Right ventricle myocardium superior (tissue), 1 donor: ENCODE results near the gene AGAP3. TPM values are rescaled to one million over a fixed set of nuclear protein-coding genes. Genes with fewer than 3 reads are reported as not detected.

Experiments used
- ATAC-seq: fragments of 200-7000 bp; cut with Tn5 transposase; one replicate; pipeline ENCODE4 v1.9.1; 2020; ENCODE audit warnings: mild to moderate bottlenecking; ENCODE audit not compliant: poor library complexity
- DNase-seq: peaks from one replicate; pipeline ENCODE4 v3.0.0-alpha.2; 2020
- intact Hi-C: fragments of 100-400 bp; cut with DNase I; formaldehyde crosslinking; loops from one replicate; pipeline ENCODE4 v1.11.2; 2022
- total RNA-seq: library from RNA; stranded (reverse); fragmentation: NEBNext Ultra II Directional; extraction: Animal tissue kit (Norgen Biotek cat#: 25700); gene quantifications from one replicate; pipeline ENCODE4 v1.2.1, GENCODE V29; 2021
- donor health status: DM: no; HTN: yes; CAD: no; lungs with severe emphysema.

Gene AGAP3
- total RNA-seq, 1 donor from 2014 or later = 62.7 TPM

DNA sequence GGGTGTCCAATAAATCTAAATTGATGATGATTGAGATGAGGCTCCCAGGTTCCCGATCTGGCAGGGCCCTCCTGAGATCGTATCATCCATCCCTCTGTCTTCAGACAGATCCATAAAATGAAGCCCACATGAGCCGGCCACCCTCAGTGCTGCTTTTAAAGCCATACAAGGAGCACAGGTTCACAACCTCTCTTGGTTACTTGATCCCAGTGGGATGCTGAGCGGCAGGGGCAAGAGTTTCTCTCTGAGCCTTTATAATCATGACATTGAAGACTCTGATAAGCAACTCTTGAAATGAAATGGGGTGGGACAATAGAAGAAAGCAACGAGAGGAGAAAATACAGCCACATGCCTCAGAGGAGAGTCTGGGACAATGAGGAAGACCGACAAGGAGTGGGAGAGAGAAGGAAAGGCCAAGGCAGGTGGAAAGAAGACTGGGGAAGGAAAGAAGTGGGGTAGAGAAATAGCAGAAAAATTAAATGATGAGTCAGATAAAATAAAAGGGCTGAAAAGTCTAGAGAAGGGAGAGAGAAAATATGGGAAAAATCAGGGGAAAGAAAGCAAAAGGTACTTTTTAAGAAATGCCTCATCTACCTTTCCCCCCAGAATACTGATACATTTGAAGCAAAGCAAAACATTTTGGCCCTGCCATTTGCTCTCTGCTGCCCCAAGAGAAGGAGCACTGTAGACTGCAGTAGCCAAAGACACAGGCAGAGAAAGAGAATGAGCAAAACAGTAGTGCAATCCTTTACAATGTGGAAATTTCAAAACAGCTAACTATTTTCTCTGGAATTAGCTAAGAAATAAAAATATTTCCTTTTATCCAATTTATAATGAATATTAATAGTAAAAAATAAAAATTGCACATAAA, 66.6 kb downstream of the AGAP3 start:
- DNase-seq (no peak), ATAC-seq (no peak)
- intact Hi-C loops = no loop called here

DNA sequence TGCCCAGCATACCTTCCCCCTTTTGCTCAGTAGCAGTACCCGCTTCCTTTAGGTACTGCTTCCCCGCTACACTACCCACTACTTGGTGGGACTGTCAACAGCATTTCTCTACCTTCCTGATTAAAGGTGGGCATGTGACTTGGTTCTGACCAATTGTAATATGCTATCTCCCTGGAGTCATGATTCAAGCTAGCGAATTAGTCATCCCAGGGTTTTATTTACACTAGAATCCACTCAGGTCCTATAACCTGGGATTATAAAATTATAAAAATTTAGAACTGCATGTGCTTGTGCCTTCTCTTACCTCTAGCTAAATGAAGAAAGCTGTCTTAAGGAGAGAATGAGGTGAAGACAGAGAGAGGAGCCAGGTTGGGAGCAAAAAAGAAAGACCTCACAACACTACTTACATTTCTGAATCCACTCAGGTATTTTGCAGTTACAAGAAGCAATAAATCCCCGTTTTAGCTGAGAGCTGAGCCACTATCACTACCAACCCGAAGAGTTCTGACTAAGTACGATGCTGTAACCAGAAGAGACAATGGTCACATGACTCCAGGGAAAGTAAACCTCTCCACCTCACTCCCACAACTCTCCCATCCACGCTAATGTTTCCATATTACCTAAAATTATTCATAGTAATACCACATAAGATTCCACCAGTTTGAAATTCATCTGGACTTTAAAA, 71.5 kb downstream of the AGAP3 start:
- no peak for DNase-seq
- intact Hi-C loops = no loop called here
- no peak for ATAC-seq

DNA sequence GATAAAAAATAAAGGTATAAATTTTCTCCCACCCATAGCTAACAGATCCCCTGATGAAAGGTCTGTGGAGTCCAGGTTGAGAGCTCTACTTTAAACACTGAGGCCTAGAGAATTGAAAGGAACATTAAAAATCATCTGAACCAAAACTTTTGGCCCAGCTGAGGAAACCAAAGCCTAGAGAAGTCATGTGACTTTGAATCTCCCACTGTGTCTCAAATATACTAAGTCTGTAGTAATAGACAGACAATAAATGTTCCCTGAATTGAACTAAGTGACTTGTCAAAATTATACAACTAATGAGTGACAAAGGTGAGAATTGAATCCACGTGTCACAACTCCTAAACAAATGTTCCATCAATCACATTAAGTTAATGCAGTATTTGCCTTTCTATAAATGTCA, 75.5 kb downstream of the AGAP3 start:
- intact Hi-C loops = no loop called here
- ATAC-seq (no peak), DNase-seq (no peak)

DNA sequence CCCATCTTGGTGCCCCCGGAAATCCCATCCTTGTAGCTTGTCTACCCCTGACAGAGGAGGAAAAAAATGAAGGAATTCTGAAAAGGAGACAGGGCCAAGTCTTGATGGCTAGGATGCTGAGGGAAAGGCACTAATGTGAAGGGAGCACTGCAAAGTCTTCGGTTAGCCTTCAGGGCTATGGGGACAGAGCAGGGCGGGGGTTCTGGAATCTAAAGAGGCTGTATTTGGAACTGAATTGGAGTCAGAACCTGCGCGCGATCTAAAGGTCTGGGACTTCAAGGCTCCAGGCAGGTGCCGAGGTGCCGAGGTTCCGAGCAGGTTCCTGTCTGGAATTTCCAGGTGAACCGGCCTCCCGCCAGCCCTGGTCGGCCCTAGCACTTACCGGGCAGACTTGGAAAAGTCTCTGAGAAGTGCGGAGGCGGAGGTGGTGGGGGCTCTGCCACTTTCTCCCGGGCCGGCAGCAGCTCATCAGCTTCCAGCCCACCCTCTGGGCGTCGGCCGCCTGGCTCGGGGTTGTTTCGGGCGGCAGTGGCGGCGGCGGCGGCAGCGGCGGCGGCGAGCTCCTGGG, 80.4 kb downstream of the AGAP3 start:
- intact Hi-C loops = no loop called here
- ATAC-seq (no peak), DNase-seq (no peak)

DNA sequence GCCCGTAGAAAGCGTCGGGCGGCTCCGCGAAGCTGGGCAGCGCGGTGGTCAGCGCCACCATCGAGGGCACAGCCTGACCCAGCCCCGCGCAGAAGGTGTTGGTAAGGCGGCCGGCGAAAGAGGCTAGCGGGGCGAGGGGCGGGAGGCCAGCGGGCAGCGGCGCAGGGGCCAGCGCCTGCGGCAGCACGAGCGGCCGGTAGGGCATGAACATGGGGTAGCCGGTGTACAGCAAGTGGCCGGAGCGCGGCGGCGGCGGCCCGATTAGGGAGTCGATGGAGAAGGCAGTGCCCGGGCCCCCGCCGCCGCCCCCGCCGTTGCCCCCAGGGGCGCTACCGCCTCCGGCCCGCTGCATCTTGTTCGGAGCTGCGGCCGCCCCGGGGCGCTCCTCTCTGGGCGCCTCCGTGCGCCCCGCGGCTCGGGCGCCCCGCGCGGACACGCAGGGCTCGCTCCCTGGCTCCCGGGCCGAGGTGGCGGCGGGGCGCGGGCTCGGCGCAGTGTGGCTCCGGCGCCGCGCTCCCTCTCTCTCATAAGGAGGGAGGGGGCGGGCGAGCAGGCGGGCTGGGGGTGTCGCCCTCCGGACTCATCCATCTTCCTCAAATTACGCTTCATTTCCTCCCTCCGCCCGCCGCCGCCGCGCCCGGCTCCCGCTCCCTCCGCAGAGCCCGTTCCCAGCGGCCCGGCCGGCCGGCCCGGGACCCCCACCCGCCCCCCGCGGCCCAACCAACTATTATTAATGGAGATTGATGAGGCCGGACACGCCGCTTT, 81.1 kb downstream of the AGAP3 start, which contains the start of gene GBX1:
Gene GBX1, minus strand, starts transcription at position 498 of the 765 bp plus-strand sequence. Its CDS starts 146 bp downstream, at position 352.
- intact Hi-C loops = no loop called here
- DNase-seq (no peak), ATAC-seq (peak; percentile 42)

DNA sequence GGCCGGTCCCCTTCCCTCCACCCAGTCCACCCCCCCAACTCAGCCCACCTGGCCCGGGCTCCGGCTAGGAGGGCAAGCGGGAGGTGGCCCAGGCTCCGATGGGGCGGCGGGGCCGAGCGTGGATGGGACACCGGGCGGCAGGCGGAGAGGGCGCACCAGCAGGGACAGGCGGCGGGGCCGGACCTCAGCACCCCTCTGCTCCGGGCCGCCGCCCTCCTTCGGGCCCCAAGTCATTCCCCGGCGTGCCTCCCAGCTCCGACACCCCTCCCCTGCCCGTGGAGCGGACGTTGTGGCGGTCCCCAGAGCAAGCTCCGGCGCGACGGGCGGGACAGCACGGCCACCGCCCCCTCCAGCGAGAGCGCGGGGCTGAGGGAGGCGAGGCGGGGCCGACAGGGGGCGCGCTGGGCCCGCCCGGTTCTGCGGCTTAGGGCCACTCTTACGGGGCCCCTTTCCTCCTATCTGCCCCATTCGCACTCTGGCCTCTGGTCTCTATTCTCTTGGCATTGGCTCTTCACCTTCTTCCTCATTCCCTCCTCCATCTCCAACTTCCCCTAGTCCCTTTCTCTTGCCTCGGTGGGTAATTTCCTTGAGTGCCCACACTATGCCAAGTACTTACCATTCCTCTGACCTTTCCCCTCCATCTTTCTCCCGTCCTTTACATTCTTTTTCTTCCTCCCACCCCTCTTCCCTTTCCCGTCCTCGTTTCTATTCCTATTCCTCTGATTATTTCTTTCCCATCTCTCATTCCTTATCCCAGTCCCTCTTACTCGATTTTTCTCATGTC, 81.9 kb downstream of the AGAP3 start:
- DNase-seq (peak; percentile 62), ATAC-seq (peak; percentile 72)
- intact Hi-C loops = no loop called here

DNA sequence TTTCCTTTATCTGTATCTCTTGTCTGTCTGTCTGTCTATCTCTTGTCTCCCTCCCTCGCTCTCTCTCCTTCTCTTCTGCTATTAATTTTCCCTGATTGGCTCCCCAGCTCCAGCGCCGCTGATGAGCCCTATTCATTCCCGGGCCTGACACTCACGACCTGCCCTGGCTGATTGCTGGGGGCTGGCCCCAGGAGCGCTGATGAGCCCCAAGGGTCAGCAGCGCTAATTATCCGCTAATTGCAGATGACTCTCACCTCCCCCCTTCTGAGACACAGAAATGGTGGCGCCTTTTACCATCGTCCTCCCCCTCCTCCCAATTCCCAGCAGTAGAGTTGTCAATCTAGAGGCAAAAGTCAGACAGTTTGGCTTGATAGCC, 82.5 kb downstream of the AGAP3 start:
- intact Hi-C loops = no loop called here
- no peak for DNase-seq
- ATAC-seq = no peak

DNA sequence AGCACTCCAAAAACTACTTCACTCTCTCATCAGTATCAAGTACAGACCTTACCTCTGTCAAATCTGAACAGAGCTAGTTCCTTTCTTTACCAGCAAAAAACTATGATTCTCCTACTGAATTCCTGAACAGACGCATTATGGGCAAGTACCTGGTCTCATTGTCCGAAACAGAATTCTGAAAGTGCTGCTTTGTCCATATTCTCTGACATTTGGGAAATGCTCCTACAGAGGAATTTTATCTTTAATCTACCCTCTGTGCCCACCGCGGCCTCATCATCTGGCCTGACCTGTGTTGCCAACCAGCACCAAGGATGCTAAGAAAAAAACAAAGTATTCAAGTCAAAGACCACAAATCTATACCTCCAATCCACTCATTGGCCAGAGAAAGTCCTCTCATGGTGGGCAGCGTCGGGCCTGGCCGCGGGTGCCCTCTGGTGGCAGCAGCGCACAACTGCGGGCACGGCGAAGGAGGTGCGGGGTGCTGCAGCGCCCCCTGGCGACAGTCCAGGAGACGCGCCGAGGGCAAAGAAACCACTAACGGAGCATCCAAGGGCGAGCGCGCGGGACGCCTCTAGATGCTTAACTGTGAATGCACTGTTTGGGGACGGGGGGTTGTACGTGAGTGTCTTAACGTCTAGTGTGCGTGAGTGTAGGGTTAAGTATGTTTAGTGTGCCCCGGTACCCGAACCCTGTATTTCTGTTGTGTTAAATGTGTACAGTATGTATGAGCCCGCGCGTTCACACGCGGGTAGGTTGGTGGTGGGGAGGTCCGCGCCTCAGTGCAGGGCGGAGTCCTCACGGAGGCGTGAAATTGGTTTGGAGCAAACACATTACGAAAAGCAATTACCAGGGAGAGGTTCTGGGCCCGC, 86.2 kb downstream of the AGAP3 start:
- ATAC-seq = peak; percentile 75
- peak; percentile 89 for DNase-seq
- intact Hi-C loops = loop anchor here (2.0 kb wide), 1 partner anchor 48 kb away; no protein-coding TSS in a partner anchor

DNA sequence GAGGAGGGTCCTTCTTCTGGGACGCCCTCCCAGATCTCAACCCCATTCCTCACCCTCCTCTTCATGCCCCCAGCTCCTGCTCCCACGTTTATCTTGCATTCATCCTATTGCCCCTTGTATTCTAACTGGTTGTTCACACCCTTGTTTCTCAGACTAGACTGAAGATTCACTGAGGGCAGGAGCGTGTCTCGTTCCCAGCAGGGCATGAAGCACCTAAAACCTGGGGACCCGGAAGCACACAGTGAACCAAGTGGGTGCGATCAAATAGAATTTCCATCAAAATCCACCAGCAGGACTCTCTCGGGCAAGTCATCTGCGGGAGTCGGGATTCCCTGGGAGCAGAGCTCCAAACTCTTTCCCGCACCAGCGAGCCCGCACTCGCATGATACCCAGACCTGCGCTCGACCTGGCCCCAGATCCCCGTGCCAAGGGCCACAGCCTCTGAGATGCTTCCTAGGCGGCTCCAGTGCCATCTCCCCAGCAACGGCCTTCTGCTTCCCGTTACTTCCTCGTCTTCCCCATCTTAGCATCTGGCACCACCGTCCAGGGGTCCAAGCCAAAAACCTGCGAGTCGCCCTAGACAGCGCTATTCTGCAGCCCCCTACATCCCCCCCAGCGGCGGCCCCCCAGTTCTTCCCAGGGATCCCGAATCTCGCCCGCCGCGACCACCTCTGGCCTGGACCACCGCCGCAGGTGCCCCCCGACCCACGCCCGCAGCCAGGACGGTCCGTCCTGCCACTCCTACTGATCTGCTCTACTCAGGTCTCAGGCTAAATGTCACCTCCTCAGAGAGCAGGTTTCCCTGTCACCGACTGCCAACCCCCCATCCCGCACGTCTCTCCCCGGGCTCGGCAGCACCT, 87.3 kb downstream of the AGAP3 start:
- DNase-seq (no peak), ATAC-seq (no peak)
- intact Hi-C loops = loop anchor here (2.0 kb wide), 1 partner anchor 49 kb away; no protein-coding TSS in a partner anchor

DNA sequence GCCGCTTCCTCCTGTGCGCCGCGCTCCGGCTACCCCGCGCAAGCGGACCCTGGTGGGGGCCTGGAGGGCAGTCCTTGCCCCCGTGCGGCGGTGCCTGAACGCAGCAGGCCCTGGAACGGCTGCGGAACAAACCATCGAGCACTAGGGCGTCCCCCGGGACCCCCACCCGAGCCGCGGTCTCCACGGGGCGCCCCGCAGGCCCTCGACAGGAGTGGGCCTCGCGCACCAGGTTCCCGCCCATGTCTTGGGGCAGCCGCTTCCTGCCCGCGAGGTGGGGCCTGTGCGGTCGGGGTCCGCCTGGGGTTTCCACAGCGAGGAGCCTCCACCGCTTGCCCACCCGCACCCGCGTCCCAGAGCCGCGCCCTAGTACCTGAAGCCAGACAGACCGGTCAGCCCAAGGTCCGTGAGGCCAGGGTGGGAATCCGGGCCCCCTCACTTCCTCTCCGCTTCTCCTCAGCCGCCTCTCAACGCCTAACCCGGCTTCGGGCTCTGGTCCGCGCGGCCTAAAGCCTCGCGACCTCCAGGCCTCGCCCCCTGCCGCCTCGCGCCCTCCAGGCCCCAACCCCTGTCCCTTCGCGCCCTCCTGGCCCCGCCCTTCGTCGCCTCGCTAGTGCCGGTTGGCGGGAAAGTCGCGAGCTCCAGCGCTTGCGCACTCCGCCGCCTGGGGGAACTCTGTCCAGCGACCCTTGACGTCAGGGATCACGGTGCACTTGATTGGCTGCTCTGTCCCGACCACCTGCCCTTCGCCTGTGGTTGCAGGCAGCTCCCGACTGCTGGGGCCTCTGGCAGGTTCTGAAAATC, 88.2 kb downstream of the AGAP3 start:
- peak; percentile 14 for ATAC-seq
- peak; percentile 59 for DNase-seq
- intact Hi-C loops = no loop called here

DNA sequence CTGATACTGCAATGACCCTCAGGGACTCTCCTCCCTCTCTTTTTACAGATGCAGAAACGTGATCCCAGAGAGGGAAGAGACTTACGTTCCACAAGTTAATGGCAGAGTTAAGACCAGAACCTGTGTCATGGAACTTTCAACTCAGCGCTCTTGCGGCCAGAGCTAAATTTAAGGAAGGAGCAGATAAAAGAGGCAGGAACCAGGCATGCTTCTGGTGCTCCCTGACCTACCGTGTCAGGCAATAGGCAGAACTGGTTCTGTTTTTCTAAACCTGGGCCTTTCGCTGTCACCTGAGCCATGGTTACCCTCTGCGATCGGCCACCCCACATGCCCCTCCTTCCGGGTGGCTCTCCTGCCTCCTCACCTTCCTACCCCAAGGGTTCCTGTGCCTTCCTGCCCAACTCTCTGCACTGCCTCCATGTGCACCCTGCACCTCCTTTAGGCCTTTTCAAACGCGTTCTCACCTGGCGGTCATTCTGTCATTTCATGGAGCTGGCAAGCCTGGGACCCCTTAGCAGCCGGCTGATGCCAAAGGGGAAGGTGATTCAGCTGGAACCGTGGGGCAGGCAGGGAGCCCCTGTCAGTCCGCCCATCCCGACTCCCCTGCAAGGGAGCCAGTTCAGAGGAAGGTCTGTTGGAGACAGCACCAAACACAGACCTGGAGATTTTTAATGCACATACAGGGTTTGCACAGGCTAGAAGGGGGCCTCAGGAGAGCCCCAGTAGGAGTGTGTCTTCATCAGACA, 88.9 kb downstream of the AGAP3 start:
- intact Hi-C loops = no loop called here

DNA sequence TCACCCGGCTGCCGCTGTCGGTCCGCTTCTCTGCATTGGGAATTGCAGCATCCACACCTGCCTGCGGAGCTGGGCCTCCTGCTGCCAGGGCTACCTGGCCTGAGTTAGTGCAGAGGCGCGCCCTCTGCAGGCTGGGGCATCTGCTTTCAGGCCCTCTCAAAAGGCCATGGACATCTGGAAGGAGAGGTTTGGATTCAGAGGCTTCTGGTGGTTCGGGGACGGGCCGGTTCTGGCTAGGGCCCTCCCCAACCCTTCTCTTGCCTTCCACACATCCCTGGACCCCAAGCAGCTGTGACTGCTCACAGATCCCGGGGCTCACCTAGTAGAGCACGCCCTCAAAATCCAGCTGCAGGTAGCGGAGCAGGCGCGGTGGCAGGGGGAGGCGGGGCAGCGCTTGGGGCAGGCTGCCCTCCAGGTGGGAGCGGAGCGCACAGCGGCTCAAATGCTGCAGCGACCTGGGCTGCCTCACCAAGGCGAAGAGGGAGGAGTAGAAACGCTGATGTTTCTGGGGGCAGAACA, 89.6 kb downstream of the AGAP3 start:
- DNase-seq = no peak
- no peak for ATAC-seq
- intact Hi-C loops = no loop called here

More for the DNA sequence above, 88.9 kb downstream of the AGAP3 start:
- DNase-seq (no peak), ATAC-seq (no peak)

DNA sequence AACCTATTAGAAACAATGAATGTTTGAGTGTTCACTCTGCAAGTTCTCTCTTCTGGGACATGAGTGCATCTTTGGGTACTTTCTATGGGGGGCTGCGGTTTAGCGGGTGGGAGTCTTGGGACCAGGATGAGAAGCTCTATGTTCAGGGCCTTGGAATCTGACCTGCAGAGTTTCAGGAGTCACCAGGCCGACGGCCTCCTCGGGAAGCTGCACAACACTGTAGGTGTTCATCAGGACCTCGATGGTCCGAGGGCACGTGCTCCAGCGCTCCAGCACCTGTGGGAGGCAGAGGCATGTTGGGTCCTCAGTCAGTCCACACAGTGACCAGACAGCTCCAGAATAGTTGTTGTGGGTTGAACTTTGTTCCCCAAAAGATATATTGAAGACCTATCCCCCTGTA, 90.1 kb downstream of the AGAP3 start:
- intact Hi-C loops = no loop called here
- DNase-seq (no peak), ATAC-seq (no peak)

DNA sequence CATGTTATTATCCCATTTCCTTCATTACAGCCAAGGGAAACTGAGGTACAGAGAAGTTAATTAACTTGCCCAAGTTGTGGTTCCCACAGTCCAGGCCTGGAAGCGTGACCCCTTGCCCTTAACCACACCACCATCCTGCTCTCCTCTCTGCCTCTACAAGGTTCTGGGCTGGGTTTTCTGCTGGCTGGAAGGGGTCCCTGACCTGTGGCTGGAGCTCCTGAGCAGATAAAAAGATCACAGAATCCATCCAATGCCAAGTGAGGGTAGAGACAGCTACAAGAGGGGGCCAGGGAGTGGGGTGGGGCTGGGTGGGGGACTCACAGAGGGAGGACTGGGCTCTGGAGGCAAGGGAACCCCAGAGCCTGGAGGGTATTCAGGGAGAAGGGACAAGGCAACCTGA, 91.0 kb downstream of the AGAP3 start:
- no peak for DNase-seq
- ATAC-seq = no peak
- intact Hi-C loops = no loop called here

DNA sequence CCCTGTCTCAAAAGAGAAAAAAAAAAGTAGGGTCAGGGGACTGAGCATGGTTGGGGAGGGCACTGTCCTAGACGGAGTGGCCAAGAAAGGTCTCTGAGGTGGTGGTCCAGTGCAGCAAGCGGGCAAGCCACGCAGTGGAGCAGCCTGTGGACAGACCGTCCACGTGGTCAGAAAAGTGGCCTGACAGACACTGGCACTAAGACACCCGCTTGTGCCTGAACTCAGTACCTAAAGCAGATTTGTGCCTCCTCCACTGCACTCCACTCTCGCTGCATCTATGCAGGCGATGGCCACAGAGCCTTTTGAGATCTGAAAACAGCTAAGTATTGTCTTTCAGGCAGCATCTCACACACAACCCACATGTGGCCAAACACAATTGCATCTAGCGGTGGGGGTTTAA, 92.0 kb downstream of the AGAP3 start:
- DNase-seq = no peak
- ATAC-seq = no peak
- intact Hi-C loops = no loop called here
